Effector memory CD4-positive, alpha-beta T cell (primary cell): Measurements from ENCODE around the gene CACNA1G.

Experiments used
- DNase-seq, 3 donors: peaks; one replicate each; pipeline ENCODE4 v3.0.0-alpha.2; 2020
- H3K27ac ChIP-seq: 2 replicates; pipeline ENCODE4 v1.7.0; 2013; ENCODE audit warnings: mild to moderate bottlenecking, low read length, moderate library complexity; ENCODE audit not compliant: insufficient read depth, poor library complexity, severe bottlenecking
- H3K27me3 ChIP-seq: replicated peaks from 2 replicates; pipeline ENCODE4 v1.7.0; 2013; ENCODE audit warnings: mild to moderate bottlenecking, low read length; ENCODE audit not compliant: insufficient read depth, control insufficient read depth, poor library complexity, severe bottlenecking
- H3K36me3 ChIP-seq: 2 replicates; pipeline ENCODE4 v1.7.0; 2013; ENCODE audit warnings: mild to moderate bottlenecking, low read length, moderate library complexity; ENCODE audit not compliant: control insufficient read depth, insufficient read depth
- H3K4me1 ChIP-seq: 2 replicates; pipeline ENCODE4 v1.7.0; 2013; ENCODE audit warnings: low read length, mild to moderate bottlenecking; ENCODE audit not compliant: control insufficient read depth, insufficient read depth, poor library complexity, severe bottlenecking
- H3K4me3 ChIP-seq: 2 replicates; pipeline ENCODE4 v1.7.0; 2013; ENCODE audit warnings: low read length, low read depth, mild to moderate bottlenecking; ENCODE audit not compliant: insufficient read depth, poor library complexity, severe bottlenecking
- H3K9me3 ChIP-seq: 2 replicates; pipeline ENCODE4 v1.7.0; 2013; ENCODE audit warnings: mild to moderate bottlenecking, low read length, moderate library complexity; ENCODE audit not compliant: control insufficient read depth

The CACNA1G gene

DNA sequence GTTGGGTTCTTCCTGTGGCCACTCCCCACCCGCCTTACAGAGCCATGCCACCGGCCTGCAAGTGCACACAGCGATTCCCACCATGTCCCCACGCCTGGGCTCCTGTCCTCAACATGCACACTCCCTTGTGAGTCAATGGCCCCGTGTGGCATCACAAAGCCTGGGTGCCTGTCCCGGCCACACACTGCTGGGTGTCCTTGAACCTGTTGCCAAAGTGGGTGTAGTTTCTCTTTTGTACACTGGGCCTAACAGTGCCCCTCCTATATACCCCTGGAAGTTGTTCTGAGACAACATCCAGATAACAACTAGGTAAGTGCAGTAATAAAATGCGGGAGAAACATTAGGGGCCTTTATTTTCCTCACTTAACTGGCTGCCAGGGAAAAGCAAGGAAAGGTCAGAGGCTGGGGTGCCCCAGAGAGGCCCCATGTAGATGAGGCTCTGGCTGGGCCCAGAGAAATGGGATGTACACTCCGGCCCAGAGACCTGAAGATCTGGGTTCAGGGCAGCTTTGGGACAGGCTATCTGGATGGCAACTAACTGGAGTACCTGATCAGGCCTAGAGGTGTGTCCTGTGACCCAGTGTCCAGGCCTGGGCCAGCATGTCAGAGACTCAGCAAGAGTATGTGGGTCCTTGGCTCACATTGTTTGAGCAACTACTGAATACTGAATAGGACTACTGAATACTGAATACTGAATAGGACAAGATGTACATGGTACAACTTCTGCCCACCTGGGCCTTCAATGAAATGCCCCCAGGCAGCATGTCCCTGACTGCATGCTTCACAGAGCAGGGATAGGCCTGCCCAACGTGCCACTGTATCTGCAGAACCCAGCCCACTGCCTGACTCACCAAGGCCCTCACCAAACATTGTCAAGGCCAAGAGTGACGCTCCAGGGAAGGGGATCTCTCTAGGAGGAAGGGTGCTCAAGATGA is 82.5 kb downstream of the CACNA1G start:
- Histone ChIP-seq H3K27me3 (no peaks in the 10 kb centered on the region), H3K4me1 (no peaks in the 10 kb centered on the region), H3K4me3 (no peak overlapping the region), H3K9me3 (no peaks in the 10 kb centered on the region), H3K27ac (no peak overlapping the region), H3K36me3 (no peaks in the 10 kb centered on the region)
- no peak for DNase-seq

GRCh38 chr17:50645748-50646682 is 85.5 kb downstream of the CACNA1G start:
- H3K4me1 ChIP-seq: no peaks in the 10 kb centered on the region
- H3K4me3 ChIP-seq: no peak overlapping the region
- H3K27me3 ChIP-seq: no peaks in the 10 kb centered on the region
- no peak overlapping the region for H3K27ac ChIP-seq
- H3K36me3 ChIP-seq: no peaks in the 10 kb centered on the region
- H3K9me3 ChIP-seq: no peaks in the 10 kb centered on the region
- no peak for DNase-seq

DNA sequence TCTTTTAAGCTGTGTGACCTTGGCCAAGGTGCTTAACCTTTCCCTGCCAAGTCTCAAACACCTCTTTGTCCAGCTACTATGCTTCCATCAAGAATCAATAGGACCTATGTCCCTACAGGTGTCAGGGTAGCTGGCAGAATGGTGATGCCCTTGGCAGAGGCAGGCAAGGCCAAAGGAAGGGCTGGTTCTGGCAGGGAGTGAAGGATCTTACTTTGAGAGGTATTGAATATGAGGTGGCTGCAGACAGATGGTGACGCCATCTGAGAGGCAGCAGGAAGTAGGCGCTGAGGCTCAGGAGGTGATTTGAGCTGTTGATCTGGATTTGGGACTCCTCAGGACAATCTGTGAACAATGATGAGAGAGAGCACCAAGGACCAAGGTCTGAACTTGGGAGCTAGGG is 86.7 kb downstream of the CACNA1G start:
- Histone ChIP-seq H3K27ac (no peak overlapping the region), H3K27me3 (no peaks in the 10 kb centered on the region), H3K4me3 (no peak overlapping the region), H3K36me3 (no peaks in the 10 kb centered on the region), H3K9me3 (no peaks in the 10 kb centered on the region), H3K4me1 (no peaks in the 10 kb centered on the region)
- DNase-seq: no peak

- no peak overlapping the region for H3K27ac ChIP-seq
- no peaks in the 10 kb centered on the region for H3K4me1 ChIP-seq
- H3K4me3 ChIP-seq: no peak overlapping the region
- no peaks in the 10 kb centered on the region for H3K9me3 ChIP-seq
- H3K36me3 ChIP-seq: no peaks in the 10 kb centered on the region
- no peaks in the 10 kb centered on the region for H3K27me3 ChIP-seq
- no peak for DNase-seq
These were observed 88.8 kb downstream of the CACNA1G start for GRCh38 chr17:50649042-50649908.

DNA sequence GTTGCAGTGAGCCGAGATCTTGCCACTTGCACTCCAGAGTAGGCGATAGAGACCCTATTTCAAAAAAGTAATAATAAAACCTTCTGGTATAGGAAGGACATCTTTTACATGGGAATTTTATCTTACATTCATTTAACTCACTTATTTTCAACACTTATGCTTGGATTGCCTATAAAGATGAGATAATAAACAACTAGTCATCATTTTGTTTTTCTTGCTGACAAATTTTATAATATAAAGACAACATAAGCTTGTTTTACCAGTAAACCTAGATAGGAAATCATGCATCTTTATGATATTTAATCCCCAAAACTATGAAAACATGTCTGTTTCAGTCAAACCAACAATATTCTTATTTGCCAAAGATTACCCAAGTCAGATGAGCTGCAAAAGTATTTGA is 91.1 kb downstream of the CACNA1G start:
- Histone ChIP-seq H3K9me3 (no peaks in the 10 kb centered on the region), H3K27ac (no peak overlapping the region), H3K4me1 (no peaks in the 10 kb centered on the region), H3K27me3 (no peaks in the 10 kb centered on the region), H3K36me3 (no peaks in the 10 kb centered on the region), H3K4me3 (no peak overlapping the region)
- DNase-seq: no peak

DNA sequence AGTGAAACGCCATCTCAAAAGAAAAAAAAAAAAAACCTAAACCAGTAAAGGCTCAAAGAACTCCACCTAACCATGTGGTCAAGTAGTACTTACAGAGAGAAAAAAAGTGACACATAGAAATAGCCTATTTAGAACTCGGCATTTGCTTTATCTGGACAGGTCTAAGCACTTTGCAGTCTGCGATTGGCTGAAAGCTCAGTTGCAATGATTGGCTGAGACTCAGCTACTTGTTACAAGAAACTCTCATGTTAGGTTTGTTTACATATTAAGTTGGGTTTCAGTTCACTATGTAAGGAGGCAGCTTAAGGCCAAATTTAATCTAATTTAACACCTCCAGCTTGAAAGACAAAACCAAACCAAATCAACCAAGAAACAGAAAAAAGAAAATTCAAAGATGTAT is 93.2 kb downstream of the CACNA1G start:
- Histone ChIP-seq H3K4me1 (no peaks in the 10 kb centered on the region), H3K9me3 (no peaks in the 10 kb centered on the region), H3K27ac (no peak overlapping the region), H3K4me3 (no peak overlapping the region), H3K36me3 (no peaks in the 10 kb centered on the region), H3K27me3 (no peaks in the 10 kb centered on the region)
- DNase-seq: no peak

GRCh38 chr17:50656509-50656908 is 96.0 kb downstream of the CACNA1G start:
- Histone ChIP-seq H3K27me3 (no peaks in the 10 kb centered on the region), H3K4me1 (no peaks in the 10 kb centered on the region), H3K27ac (no peak overlapping the region), H3K9me3 (no peaks in the 10 kb centered on the region), H3K4me3 (no peak overlapping the region), H3K36me3 (no peaks in the 10 kb centered on the region)
- no peak for DNase-seq

DNA sequence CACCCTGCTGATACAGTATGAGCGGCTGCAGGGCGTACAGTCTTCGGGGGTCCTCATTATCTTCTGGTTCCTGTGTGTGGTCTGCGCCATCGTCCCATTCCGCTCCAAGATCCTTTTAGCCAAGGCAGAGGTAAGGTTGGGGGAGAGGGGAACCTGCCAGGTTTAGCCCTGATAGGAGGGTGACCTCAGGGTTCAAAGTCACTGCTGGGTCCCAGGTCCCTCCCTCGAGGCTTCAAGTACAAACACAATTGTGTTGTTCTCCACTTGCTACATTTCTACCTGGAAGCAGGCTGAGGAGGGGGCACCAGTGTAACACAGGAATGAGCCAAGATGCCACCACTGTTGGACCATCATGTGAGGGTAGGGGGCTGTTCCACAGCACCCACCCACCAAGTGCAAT is 96.5 kb downstream of the CACNA1G start:
- no peak overlapping the region for H3K4me3 ChIP-seq
- no peaks in the 10 kb centered on the region for H3K36me3 ChIP-seq
- no peaks in the 10 kb centered on the region for H3K27me3 ChIP-seq
- H3K9me3 ChIP-seq: no peaks in the 10 kb centered on the region
- H3K4me1 ChIP-seq: no peaks in the 10 kb centered on the region
- no peak for DNase-seq
- H3K27ac ChIP-seq: no peak overlapping the region

DNA sequence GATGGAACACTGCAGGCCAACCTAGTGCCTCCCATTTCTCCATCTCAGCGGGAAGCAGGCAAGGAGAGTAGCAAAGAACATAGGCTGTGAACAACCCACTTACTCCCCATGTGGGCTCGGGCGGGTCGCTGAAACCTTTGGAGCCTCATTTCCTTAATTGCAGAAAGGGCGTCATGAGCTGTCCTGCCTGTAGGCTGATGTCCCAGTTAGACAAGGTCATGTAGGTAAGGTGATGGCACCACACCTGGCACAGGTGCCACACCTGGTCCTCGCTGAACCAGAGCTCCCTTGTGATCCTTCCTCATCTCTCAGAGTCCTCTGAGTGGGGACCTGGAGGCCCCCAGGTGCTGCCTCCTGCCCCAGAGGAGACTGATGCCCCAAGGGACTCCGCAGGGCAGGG is 97.1 kb downstream of the CACNA1G start:
- Histone ChIP-seq H3K27me3 (no peaks in the 10 kb centered on the region), H3K36me3 (no peaks in the 10 kb centered on the region), H3K4me3 (no peak overlapping the region), H3K27ac (no peak overlapping the region), H3K9me3 (no peaks in the 10 kb centered on the region), H3K4me1 (no peaks in the 10 kb centered on the region)
- DNase-seq: no peak
